GM12891 (cell line): ENCODE results near the gene TRIM25.

Source experiments
- PAX5 ChIP-seq: IDR thresholded peaks from 2 replicates; pipeline ENCODE4 v1.6.1; 2011; ENCODE audit warnings: low read length, moderate library complexity, mild to moderate bottlenecking; ENCODE audit not compliant: insufficient read depth, severe bottlenecking
- POLR2AphosphoS5 ChIP-seq: IDR thresholded peaks from 2 replicates; pipeline ENCODE4 v1.6.1; 2011; ENCODE audit warnings: low read depth, low read length, control low read depth

GRCh38 chr17:56847106-56847505 is 66.7 kb downstream of the TRIM25 start:
- TF ChIP-seq POLR2AphosphoS5, result no peak
- TF ChIP-seq PAX5, result no peak
